K562 (cell line): ENCODE measurements around the gene CARD10. TPM values are rescaled to one million over a fixed set of nuclear protein-coding genes. Genes with fewer than 3 reads are reported as not detected.
A peak's percentile ranks its signal among the peaks of the same experiment; 100 is the strongest.

ENCODE experiments used
- ATAC-seq: fragments of 200-7000 bp; cut with Tn5 transposase; 3 replicates; pipeline ENCODE4 v1.9.1; 2020; ENCODE audit warnings: moderate library complexity
- BruUV-seq: library from RNA; stranded (reverse); fragments of 400-500 nt; replicated peaks from 2 replicates; lab custom pipeline; 2021; lab: Mats Ljungman, UMichigan
- CTCF ChIA-PET: fragments of 300-600 bp; formaldehyde crosslinking; extraction: SDS; loops from one replicate; lab custom pipeline; 2021; ENCODE audit warnings: low intra/inter-chr PET ratio; lab: Yijun Ruan, JAX
- POLR2A ChIA-PET: fragments of 300-600, 350-650 bp; sonication (Branson Sonifier 250); formaldehyde crosslinking; extraction: SDS; loops from one replicate; lab custom pipeline; 2021; ENCODE audit warnings: antibody characterized with exemption, inconsistent platforms; lab: Yijun Ruan, JAX
- DNase-seq, 4 experiments: peaks; one replicate each; pipeline versions ENCODE4 v3.0.0 to v3.0.0-alpha.2; 2011 to 2018; ENCODE audit warnings: low spot score in 3 of 4, mixed read lengths in 3 of 4; ENCODE audit errors: extremely low read depth in 1 of 4
- FAIRE-seq: peaks from 2 replicates; lab custom pipeline; 2011; peaks lifted over from hg19 to GRCh38; lab: Jason Lieb, UNC
- H2AFZ ChIP-seq: 2 replicates; pipeline ENCODE4 v1.6.0; 2011; ENCODE audit warnings: low read depth, low read length, control low read depth, inconsistent platforms
- H3K27ac ChIP-seq: fragments of 200-600 bp; 3 replicates; pipeline ENCODE4 v1.8.0; 2011; ENCODE audit warnings: low read depth, mild to moderate bottlenecking, control low read depth, inconsistent platforms, low read length, moderate library complexity, mixed read lengths; ENCODE audit errors: extremely low read depth
- H3K27me3 ChIP-seq, 2 experiments: fragments of 300-600 bp in 1 of 2; 2 replicates in 1 of 2; 3 replicates in 1 of 2; pipeline versions ENCODE4 v1.6.0 to v1.8.0; 2011; ENCODE audit warnings: inconsistent platforms in 2 of 2, low read length in 2 of 2, mild to moderate bottlenecking in 1 of 2, mixed read lengths in 1 of 2, moderate library complexity in 1 of 2; ENCODE audit not compliant: control insufficient read depth in 2 of 2, insufficient read depth in 2 of 2
- H3K36me3 ChIP-seq: fragments of 300-600 bp; 3 replicates; pipeline ENCODE4 v1.8.0; 2011; ENCODE audit warnings: mild to moderate bottlenecking, low read length, inconsistent platforms; ENCODE audit not compliant: control insufficient read depth, insufficient read depth
- H3K4me1 ChIP-seq, 2 experiments: fragments of 200-600 bp in 1 of 2; replicated peaks in 1 of 2; 2 replicates in 1 of 2; 3 replicates in 1 of 2; pipeline versions ENCODE4 v1.5.1 to v1.8.0; 2011; ENCODE audit warnings: inconsistent platforms in 2 of 2, low read length in 2 of 2, mild to moderate bottlenecking in 1 of 2, mixed read lengths in 1 of 2, moderate library complexity in 1 of 2; ENCODE audit not compliant: control insufficient read depth in 2 of 2, insufficient read depth in 2 of 2
- H3K4me2 ChIP-seq: 2 replicates; pipeline ENCODE4 v1.6.1; 2011; ENCODE audit warnings: low read length, control low read depth, inconsistent platforms, mixed read lengths; ENCODE audit not compliant: insufficient read depth
- H3K4me3 ChIP-seq: fragments of 200-600 bp; sonication (generic), shearing (Covaris generic); 2 replicates; pipeline ENCODE4 v1.5.1; 2016; ENCODE audit warnings: control low read depth, inconsistent platforms
- H3K79me2 ChIP-seq: fragments of 200-600 bp; 3 replicates; pipeline ENCODE4 v1.8.0; 2011; ENCODE audit warnings: low read length, inconsistent platforms; ENCODE audit not compliant: control insufficient read depth, insufficient read depth
- H3K9ac ChIP-seq, 2 experiments: 2 replicates each; pipeline versions ENCODE4 v1.6.0 to v1.6.1; 2011; ENCODE audit warnings: low read depth in 2 of 2, low read length in 2 of 2, control low read depth in 1 of 2, inconsistent platforms in 1 of 2, mild to moderate bottlenecking in 1 of 2, mixed read lengths in 1 of 2; ENCODE audit not compliant: insufficient read depth in 1 of 2
- H3K9me1 ChIP-seq: one replicate; pipeline ENCODE4 v1.6.0; 2011; ENCODE audit warnings: inconsistent platforms, mild to moderate bottlenecking, low read length, moderate library complexity; ENCODE audit not compliant: control insufficient read depth, insufficient read depth
- H3K9me3 ChIP-seq: replicated peaks from 2 replicates; pipeline ENCODE4 v1.5.1; 2011; ENCODE audit warnings: low read depth, low read length, inconsistent platforms; ENCODE audit not compliant: control insufficient read depth, insufficient read depth
- H4K20me1 ChIP-seq: replicated peaks from 2 replicates; pipeline ENCODE4 v1.6.1; 2011; ENCODE audit warnings: low read length, inconsistent platforms, mixed read lengths; ENCODE audit not compliant: control insufficient read depth, insufficient read depth
- HNRNPUL1 ChIP-seq: fragments of 200-400 bp; formaldehyde crosslinking; IDR thresholded peaks from 2 replicates; pipeline ENCODE4 v1.6.1; 2017; ENCODE audit warnings: low read length
- NCOA6 ChIP-seq: fragments of 450-650 bp; IDR thresholded peaks from 2 replicates; pipeline ENCODE4 v1.6.1; 2017; ENCODE audit warnings: mild to moderate bottlenecking
- NFIC ChIP-seq: fragments of 450-650 bp; IDR thresholded peaks from 2 replicates; pipeline ENCODE4 v1.6.1; 2017; ENCODE audit warnings: mild to moderate bottlenecking, inconsistent platforms
- ZNF778 ChIP-seq: fragments of 450-650 bp; formaldehyde crosslinking; IDR thresholded peaks from 2 replicates; pipeline ENCODE4 v1.4.0; 2020; ENCODE audit warnings: mild to moderate bottlenecking, moderate library complexity
- WGBS: fragments of 100-300 bp; shearing (Covaris generic); methylation state at CpG from one replicate; pipeline ENCODE4 v1.1.6; 2016; ENCODE audit warnings: low coverage, mixed read lengths; ENCODE audit not compliant: insufficient coverage; ENCODE audit errors: missing lambda C conversion rate; 5-methylcytosine and 5-hydroxymethylcytosine counted together
- in situ Hi-C: fragments of 300-500 bp; cut with MboI; formaldehyde crosslinking; loops from 4 replicates; pipeline ENCODE4 v1.15.0; 2018; ENCODE audit warnings: inconsistent platforms, mixed read lengths
- intact Hi-C: fragments of 100-400 bp; cut with micrococcal nuclease; formaldehyde crosslinking; loops from 2 replicates; pipeline ENCODE4 v1.14.2; 2022
- polyA plus RNA-seq, 8 experiments: library from polyadenylated mRNA; depleted of rRNA in 4 of 8; stranded (reverse) in 5 of 8; unstranded in 3 of 8; fragments of >200 nt; fragmentation: Nextera tagmentation in 2 of 8; fragmentation: Illumina TruSeq in 1 of 8; extraction: Ambion mirVana in 2 of 8; extraction: Trizol in 1 of 8; gene quantifications; 2 replicates each; pipeline versions ENCODE4 v1.2.1 to v1.2.3, GENCODE V29; 2011 to 2014; ENCODE audit warnings: inconsistent platforms in 1 of 8, missing spikeins in 1 of 8
- total RNA-seq, 7 experiments: library from RNA; depleted of rRNA in 6 of 7; stranded (reverse); fragments of >200 nt in 6 of 7; fragmentation: Illumina TruSeq in 2 of 7; extraction: Trizol in 2 of 7; gene quantifications; 2 replicates each; pipeline versions ENCODE4 v1.2.1 to v1.2.3, GENCODE V29; 2011 to 2021; ENCODE audit warnings: low replicate concordance in 1 of 7
- TF ChIP-seq, protein P1 (sequence below): sonication (generic); formaldehyde crosslinking; IDR thresholded peaks from 2 replicates; pipeline ENCODE4 v1.8.1; 2022; ENCODE audit warnings: missing genetic modification reagents

Gene CARD10
- total and polyA plus RNA-seq, 9 of the 15 experiments (the other 6 are each of a cell fraction or from before 2014, with no cell fraction given), result 0.13 to 5.8 (median 1.6) TPM

- no peak for FAIRE-seq
- H3K4me1 ChIP-seq, result peaks cover 23 to 44% of the 10 kb centered on the region in 2 experiments
- peaks cover 14% of the 10 kb centered on the region for H3K79me2 ChIP-seq
- H3K9me3 ChIP-seq, result no peaks in the 10 kb centered on the region
- ChIA-PET POLR2A (interaction anchor here (0.6 to 1.6 kb wide), 4 partner anchors 9 to 418 kb away, joined by 3 to 6 read pairs (median 4); no protein-coding TSS in a partner anchor), CTCF (no interaction called here)
- intact Hi-C loops, result no loop called here
- H3K4me3 ChIP-seq, result no peak overlapping the region
- no TSS peak for BruUV-seq
- no peak overlapping the region for H2AFZ ChIP-seq
- ATAC-seq, result no peak
- no peaks in the 10 kb centered on the region for H3K9me1 ChIP-seq
- no peak overlapping the region for H3K27ac ChIP-seq
- in situ Hi-C loops, result no loop called here
- H3K4me2 ChIP-seq, result no peak overlapping the region
- H4K20me1 ChIP-seq, result no peaks in the 10 kb centered on the region
- no peaks in the 10 kb centered on the region for H3K36me3 ChIP-seq
- WGBS, result 0% methylated on average over 3 of the region's 5 CpGs
- no peaks in the 10 kb centered on the region for H3K27me3 ChIP-seq
- TF ChIP-seq HNRNPUL1 (no peak), ZNF778 (no peak), NCOA6 (no peak)
- DNase-seq, result no peak
- no peak overlapping the region for H3K9ac ChIP-seq
Observed at GRCh38 chr22:37556710-37557109, 37.5 kb upstream of the CARD10 start.

DNA sequence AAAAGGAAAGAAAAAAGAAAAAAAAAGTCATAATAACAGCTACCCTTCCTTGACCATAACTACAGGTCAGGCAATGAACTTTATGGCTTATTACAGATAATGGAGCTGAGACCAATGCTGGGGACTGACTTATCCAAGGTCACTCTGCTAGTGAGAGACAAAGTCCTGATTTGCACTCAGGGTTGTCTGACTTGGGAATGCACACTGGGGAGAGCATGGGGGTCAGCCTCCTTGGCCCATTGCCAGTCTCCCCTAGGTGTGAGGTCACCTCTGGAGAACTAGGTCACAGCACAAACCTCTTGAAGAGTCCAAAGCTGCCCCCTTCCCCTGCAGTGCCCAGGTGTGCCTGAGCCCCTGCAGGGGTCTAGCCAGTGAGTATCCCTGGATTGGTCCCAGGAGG is 35.8 kb upstream of the CARD10 start:
- Histone ChIP-seq H3K9me3 (no peaks in the 10 kb centered on the region), H3K36me3 (no peaks in the 10 kb centered on the region), H3K9ac (no peak overlapping the region)
- intact Hi-C loops, result no loop called here
- peak; percentile 68; the same call in 1 of the 2 replicates for TF ChIP-seq NFIC
- TF ChIP-seq, protein P1, sequence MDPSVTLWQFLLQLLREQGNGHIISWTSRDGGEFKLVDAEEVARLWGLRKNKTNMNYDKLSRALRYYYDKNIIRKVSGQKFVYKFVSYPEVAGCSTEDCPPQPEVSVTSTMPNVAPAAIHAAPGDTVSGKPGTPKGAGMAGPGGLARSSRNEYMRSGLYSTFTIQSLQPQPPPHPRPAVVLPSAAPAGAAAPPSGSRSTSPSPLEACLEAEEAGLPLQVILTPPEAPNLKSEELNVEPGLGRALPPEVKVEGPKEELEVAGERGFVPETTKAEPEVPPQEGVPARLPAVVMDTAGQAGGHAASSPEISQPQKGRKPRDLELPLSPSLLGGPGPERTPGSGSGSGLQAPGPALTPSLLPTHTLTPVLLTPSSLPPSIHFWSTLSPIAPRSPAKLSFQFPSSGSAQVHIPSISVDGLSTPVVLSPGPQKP, result no peak
- TF ChIP-seq, all 486 proteins: peak for 1
- POLR2A ChIA-PET, result no interaction called here
- in situ Hi-C loops, result no loop called here
- no peaks in the 10 kb centered on the region; the same call in 2 of the 3 replicates for H3K79me2 ChIP-seq
- H3K9me1 ChIP-seq, result no peaks in the 10 kb centered on the region
- CTCF ChIA-PET, result no interaction called here
- no TSS peak for BruUV-seq
- no peak overlapping the region for H3K4me2 ChIP-seq
- no peaks in the 10 kb centered on the region for H4K20me1 ChIP-seq
- no peak overlapping the region for H3K4me3 ChIP-seq
- FAIRE-seq (peak; percentile 26), DNase-seq (no peak), ATAC-seq (no peak)
- H3K4me1 ChIP-seq, result peaks cover 30 to 40% of the 10 kb centered on the region in 2 experiments
- H2AFZ ChIP-seq, result no peak overlapping the region
- H3K27ac ChIP-seq, result no peak overlapping the region
- no peaks in the 10 kb centered on the region for H3K27me3 ChIP-seq
